Amygdala (tissue), 56 donors: Measurements from ENCODE around the gene CRTC3.
"Not testable (repeated sequence)": the region's sequence is repeated elsewhere in the genome, so short reads cannot be mapped to it uniquely, and the experiment has no call there.

ENCODE experiments used
- DNase-seq, 56 donors: peaks; one replicate each; lab custom pipeline; 2025; lab: John Stamatoyannopoulos, UW

Gene CRTC3

DNA sequence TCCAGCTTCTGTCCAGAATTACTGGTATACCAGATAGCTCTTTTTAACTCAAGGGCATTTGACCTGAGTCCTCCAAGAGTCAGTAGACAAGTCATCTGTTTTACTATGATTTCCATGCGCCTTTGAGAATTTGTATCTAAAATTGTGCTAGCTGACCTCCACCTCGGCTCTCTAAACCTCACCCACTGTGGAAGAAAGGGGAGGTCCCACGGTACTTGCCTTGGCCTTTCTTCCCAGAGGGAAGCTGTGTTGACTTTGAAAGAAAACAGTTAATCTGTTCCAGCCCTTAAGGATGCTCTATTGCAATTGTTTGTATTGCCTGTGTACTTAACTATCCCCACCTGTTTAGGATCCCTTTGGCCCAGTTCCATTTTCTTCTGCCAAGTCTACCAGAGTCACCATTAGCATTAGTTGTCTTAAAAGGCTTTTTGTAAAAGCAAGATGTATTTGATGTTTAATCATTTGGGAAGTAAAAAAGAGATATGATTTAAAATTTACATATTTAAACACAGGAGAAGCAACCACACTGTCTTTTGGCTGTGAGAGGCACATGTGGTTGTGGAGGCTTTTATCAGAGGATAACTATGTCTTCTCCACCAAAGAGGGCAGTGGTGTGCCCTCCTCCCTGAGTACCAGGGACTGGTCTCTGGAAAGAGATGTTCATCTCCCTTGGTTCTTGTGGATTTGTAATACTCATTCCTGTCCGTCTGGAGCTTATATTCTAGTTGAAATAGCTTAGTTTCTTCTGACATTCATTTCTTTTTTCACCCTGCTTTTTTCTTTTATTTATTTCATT, 88.8 kb downstream of the CRTC3 start:
- no peak for DNase-seq

DNA sequence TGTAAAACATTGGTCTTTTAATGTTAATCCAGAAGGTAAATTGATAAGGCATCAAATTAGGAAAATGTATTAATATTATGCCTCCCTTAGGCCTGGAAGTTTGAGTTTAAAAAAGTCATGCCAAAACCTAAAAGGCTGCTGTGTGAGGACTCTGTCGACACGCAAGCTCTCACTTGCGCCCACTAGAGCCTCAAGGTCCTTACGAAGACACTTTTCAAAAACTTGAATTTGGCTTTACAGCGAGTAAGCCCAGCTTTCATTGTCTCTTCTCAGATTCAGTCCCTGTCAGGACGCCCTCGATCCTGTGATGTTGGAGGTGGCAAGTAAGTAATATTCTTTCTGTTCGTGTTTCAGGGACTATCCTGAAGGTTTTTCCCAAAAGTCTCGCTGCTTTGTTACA, 89.7 kb downstream of the CRTC3 start:
- no peak for DNase-seq

DNA sequence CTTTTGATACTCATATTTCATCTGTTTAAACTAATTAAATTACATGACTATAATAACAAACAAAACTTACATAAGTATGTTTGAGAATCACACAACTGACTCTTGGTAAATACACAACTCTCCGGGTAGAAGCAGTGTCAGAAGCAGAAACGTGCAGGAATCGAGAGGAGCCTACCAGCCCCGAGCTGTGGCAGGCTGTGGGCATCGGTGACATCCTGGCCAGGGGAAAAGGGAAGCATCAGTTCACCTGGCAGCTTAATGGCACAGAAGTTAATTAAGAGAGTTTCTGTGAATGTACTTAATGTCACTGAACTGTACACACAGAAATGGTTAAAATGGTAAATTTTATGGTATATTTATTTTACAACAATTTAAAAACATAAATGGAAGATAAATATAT, 90.2 kb downstream of the CRTC3 start:
- DNase-seq = no peak

DNA sequence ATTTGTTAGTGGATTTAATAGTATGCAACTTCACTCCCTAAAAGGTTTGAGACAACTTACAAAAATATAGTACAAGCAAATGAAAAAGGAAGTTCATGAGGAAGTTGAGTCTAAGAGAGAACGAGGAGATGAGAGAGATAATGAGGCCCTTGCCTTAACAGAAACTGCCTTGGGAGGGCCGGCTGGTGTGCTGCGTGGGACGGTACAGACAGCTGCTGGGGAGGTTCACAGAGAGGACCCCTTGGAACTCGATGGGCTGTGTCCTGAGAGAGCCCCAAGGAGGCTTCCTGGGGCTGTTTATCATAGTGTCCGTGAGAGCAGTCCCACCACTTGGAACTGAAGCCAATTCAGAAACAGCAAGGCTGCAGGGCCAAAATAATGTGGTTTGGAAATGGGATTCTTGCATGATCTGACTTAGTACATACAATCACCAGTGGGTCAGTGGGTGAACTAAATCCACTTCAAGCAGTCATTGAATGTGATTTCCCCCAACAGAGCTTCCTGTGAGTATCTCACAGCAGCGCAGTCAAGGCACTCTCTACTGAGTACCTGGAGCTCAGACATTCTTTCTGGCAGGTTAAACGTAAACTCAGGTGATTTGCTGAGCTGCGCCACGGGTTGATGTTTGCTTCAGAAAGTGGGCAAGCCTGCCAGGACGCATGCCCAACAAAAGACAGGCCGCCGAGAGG, 90.8 kb downstream of the CRTC3 start:
- no peak for DNase-seq

DNA sequence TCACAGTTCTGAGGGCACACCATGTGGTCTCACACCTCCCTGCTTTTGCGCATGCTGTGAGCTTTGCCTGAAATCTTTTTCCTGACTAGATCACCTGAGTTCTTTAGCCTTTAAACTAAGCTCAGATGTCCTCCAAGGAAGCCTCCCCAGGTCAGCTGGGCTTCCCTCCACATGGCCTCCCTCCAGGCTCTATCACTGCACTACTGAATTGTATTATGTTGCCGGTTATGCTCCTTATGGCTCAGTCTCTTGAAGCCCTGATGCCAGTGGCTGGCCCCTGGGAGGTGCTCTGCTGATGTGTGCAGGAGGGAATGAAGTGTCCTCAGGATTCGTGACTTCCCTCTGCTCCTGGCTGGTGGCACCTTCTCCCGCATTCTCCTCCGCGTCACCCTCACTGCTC, 94.1 kb downstream of the CRTC3 start:
- no peak for DNase-seq

GRCh38 chr15:90624278-90624981, 94.7 kb downstream of the CRTC3 start:
- DNase-seq = no peak

DNA sequence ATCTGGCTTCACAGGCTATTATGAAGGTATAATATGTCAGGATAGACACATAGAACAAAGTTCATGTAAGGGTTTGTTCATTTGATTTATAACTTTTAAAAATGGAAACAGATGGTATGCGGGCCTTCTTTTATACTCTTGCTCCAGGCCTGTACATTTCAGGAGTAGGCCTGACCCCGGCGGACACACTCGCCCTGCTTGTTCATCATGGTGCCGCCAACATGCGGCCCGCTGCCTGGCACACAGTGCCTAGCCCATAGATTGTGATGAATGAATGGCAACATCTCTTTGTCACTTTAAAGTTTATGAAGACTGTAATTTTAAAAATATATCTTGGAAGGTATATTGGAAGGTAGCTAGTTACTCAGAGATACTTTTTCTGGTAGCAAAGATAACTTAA, 95.3 kb downstream of the CRTC3 start:
- no peak for DNase-seq

DNA sequence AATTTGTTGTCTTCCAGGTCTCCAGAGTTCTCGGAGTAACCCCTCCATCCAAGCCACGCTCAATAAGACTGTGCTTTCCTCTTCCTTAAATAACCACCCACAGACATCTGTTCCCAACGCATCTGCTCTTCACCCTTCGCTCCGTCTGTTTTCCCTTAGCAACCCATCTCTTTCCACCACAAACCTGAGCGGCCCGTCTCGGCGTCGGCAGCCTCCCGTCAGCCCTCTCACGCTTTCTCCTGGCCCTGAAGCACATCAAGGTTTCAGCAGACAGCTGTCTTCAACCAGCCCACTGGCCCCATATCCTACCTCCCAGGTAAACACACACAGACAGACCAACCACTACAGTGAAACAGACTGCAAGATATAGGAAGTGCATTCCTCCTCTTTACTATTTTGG, 99.5 kb downstream of the CRTC3 start:
- no peak for DNase-seq

GRCh38 chr15:90633360-90633759, 103.6 kb downstream of the CRTC3 start:
- DNase-seq = no peak

DNA sequence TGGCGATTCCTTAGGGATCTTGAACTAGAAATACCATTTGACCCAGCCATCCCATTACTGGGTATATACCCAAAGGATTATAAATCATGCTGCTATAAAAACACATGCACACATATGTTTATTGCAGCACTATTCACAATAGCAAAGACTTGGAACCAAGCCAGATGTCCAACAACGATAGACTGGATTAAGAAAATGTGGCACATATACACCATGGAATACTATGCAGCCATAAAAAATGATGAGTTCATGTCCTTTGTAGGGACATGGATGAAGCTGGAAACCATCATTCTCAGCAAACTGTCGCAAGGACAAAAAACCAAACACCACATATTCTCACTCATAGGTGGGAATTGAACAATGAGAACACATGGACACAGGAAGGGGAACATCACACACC, 107.3 kb downstream of the CRTC3 start:
- not testable (repeated sequence) for DNase-seq

DNA sequence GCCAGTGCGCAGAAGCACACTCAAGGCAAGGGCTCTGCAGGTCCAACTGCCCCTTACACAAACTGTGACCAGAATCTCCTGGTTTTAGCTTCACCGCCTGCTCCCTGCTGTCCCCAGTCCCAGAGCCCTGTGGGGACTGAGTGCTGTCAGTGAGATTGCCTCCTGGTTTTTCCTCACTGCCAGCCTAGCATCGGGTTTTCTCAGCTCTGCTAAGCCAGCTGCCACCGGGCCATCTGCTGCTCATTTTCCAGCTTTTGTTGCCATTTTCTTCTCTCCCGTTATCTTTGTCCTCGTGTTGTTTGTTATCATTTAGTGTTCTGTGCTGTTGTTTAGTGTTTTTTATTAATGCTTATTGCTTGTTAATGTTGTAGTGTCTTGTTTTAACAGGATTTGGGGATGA, 108.0 kb downstream of the CRTC3 start:
- peak in 1 of 56 donors; percentile 16 for DNase-seq

GRCh38 chr15:90638201-90638691, 108.5 kb downstream of the CRTC3 start:
- no peak for DNase-seq

DNA sequence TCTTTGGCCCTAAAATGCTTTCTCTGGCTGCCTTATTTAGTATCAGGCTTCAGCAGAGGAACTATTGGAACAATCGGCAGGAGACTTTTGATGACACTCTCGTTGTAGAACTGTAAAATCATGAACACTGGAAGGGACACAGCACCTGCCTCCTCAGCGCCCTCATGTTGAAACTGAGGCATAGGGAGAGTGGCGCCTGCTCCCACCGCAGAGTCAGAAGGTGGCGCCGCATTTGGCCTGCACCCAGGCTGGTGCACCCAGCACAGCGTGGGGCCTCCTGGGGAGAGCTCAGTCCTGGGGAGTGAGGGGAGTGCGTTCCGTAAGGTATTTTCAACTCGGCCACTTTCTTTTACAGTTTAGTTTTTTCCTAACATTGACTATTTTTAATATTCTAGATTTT, 109.2 kb downstream of the CRTC3 start:
- DNase-seq = no peak

GRCh38 chr15:90640862-90641261, 111.1 kb downstream of the CRTC3 start:
- no peak for DNase-seq

- DNase-seq = no peak
These were observed 112.1 kb downstream of the CRTC3 start for GRCh38 chr15:90641581-90642463.

DNA sequence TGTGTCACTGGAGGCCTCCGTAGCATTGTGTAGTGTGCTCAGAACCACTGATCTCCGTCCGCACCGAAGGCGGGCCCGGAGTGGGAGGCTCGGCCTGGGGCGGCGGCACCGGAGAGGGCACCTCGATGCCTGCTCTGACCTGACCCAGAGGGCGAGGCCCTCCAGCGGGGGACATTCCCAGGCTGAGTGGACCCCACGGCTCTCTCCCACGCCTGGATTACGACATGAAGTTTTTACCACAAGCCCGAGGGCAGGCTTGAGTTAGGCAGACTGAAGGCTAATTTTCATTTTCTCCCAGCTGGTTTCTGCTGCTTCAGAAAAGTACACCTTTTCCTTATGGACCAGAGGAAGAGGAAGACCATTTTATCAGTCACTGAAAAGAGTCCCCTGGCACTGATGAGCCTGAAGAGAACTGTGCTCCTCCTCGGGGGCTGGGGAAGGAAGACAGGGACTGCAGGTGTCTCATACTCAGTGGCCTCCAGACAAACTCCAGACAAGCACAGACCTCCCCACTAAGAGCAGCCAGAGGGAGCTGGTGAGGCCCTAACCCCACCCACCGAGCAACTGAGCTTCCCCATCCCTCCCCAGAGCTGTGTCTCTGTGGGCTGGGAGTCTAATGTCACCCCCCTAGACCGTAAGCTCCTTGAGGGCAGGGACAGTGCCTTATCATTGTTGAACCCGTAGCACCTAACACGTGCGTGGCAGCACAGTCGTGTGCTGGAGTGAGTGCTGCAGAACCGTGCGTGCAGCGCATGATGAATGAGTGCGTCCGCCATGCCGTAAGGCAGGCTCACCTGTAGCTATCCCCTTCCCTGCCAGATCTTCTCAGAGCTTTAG, 113.0 kb downstream of the CRTC3 start:
- DNase-seq = no peak

DNA sequence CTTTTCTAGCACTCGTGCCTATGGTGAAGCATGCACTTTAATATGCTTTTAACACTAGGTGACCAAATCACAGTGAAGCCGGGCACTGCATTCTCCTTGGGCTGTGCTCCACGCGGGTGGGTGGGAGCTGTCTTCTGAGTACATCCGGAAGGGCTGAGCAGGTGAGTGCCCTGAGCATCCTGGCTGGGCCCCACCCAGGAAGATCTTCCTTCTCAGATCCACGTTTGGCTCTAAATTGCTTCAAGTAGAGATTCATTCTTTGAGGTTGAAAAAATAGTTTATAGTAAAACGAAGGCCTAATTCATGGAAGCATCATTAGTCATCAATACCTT, 113.5 kb downstream of the CRTC3 start:
- no peak for DNase-seq

DNA sequence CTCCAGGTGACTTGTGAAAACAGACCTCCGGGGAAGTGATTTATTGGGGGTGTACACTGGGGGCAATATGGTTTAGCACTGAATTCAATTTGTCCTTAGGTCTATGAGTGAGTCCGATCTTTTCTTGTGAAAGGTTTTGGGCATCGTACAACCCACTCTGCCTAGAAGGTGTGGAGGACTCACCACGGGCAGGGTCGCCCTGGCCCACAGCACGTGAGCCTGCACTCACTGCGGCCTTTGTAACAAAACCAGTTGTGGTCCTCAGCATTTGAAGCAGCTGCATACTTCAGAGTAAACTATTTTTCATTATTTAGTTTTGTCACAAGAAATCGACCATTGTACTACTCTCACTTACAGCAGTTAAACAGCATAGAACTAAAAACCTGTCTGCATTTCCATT, 114.8 kb downstream of the CRTC3 start:
- DNase-seq = no peak

GRCh38 chr15:90644952-90645725, 115.4 kb downstream of the CRTC3 start:
- no peak for DNase-seq
